Renal pelvis (tissue), 4 donors: ENCODE measurements around the gene MCRIP2. TPM values are rescaled to one million over a fixed set of nuclear protein-coding genes. Genes with fewer than 3 reads are reported as not detected.
"Not testable (repeated sequence)": the region's sequence is repeated elsewhere in the genome, so short reads cannot be mapped to it uniquely, and the experiment has no call there.

Experiments
- DNase-seq: peaks from one replicate; pipeline ENCODE4 v3.0.0-alpha.2; 2013
- polyA plus RNA-seq, 3 donors: library from polyadenylated mRNA; unstranded; fragments of 120-200 nt; gene quantifications; one replicate each; pipeline ENCODE4 v1.2.1, GENCODE V29; 2013; ENCODE audit not compliant: insufficient read length in 3 of 3

The MCRIP2 gene
- polyA plus RNA-seq, 3 donors: 25.5 to 27.4 (median 25.7) TPM

DNA sequence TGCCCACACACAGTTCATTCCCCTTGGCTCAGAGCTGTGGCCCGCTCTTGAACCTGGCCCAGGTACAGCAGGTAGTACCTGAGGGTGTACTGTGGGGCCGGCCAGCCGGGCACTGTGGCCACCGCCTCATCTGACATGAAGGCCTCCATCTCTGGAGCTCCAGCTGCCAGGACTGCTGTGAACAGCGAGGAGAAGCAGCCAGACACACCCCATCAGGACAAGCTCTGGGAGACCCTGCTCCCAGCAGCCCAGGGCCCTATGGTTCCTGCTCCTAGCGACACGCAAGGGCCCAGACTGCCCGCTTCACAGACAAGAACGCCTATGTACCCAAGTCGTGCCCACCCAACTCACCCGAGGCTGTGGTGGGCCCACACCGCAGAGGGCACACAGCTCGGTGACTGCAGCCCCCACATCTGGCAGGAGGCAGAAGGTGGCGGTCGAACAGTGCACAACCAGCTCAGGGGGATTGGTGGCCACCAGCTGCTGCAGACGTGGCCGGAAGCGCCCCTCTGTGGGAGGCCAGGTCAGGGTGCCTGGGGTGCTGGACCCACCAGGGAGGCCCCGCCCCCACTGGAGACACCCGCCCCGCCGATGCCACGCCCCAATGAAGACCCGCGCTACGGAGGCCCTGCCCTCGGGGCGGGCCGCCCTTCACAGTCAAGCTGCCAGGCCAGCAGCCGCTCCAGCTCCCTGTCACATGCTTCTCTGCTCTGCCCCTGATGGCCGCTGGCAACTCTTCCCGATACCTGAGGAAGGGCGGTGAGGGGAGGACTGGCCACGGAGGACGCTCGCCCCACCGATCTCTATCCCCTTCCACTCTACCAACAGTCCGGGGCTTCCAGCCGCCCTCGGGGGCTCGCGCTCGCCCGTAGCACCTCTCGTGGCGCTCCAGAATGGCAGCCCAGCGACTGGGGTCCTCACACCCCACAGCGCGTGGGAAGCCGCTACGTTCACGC lies 37.5 kb downstream of the MCRIP2 start:
- DNase-seq: peak; percentile 65

DNA sequence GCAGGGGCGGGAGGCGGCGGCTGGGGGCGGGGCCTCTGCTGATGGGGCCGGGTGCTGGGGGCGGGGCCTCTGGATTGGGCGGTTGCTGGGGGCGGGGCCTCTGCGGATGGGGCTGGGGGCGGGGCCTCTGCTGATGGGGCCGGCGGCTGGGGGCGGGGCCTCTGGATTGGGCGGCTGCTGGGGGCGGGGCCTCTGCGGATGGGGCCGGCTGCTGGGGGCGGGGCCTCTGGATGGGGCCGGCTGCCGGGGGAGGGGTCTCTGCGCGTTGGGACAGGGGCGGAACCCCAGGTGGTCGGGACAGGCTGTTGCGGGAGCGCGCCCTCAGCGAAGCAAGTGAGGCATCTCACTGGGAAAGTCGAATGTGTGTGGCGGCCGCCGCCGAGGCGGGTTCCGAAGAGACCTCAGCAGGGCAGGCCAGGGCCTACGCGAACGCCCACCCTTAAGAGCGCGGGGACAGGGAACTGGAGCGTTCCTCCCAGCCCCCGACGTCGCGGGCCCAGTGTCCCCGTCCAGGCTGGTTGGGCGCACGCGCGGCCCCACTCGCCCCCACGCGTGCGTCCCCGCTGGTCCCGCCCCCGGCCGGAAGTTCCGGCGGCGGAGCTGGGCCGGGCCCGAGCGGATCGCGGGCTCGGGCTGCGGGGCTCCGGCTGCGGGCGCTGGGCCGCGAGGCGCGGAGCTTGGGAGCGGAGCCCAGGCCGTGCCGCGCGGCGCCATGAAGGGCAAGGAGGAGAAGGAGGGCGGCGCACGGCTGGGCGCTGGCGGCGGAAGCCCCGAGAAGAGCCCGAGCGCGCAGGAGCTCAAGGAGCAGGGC lies 38.4 kb downstream of the MCRIP2 start, which contains the start of gene STUB1:
Gene STUB1 (plus strand): TSS at position 597 of the 811 bp plus-strand sequence. CDS start 116 bp downstream, at position 713.
- peak; percentile 79 for DNase-seq

GRCh38 chr16:680625-680945 lies 39.0 kb downstream of the MCRIP2 start:
- no peak for DNase-seq

GRCh38 chr16:680967-681745 lies 39.5 kb downstream of the MCRIP2 start:
- no peak for DNase-seq

- DNase-seq: no peak
These were observed 40.3 kb downstream of the MCRIP2 start for GRCh38 chr16:681746-682427.

DNA sequence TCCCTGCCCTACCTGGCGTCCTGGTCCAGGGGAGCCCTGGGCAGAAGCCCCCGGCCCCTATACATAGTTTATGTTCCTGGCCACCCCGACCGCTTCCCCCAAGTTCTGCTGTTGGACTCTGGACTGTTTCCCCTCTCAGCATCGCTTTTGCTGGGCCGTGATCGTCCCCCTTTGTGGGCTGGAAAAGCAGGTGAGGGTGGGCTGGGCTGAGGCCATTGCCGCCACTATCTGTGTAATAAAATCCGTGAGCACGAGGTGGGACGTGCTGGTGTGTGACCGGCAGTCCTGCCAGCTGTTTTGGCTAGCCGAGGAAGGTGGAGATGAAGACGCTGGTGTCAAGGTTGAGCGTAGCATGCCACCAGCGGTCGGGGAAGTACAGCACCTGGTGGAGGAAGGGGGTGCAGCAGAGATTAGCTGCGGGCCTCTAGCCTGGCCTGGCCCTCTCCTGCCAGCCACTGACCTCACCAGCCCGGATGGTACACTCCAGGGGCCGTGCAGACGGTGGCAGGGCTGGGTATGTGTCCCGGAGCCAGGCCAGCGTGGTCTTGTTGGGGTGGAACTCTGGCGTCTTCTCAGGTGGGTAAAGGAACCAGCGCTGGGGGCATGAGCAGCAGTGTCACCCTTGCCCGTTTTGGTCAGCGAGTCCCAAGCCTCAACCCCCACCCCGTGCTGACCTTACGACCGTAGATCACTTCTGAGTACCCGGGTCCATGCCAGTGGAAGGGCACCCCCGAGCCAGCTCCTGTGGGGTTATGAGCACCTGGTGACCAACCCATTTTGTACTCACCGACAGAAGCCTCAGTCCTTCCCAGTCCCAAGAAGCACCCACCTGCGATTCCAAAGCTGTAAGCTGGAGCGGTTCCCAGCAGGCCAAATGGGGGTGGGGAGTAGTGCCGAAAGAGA lies 41.1 kb downstream of the MCRIP2 start:
- no peak for DNase-seq

GRCh38 chr16:683396-684070 lies 41.9 kb downstream of the MCRIP2 start:
- no peak for DNase-seq

GRCh38 chr16:684071-684794 lies 42.6 kb downstream of the MCRIP2 start, which contains the start of gene JMJD8:
JMJD8 (minus strand) TSS chr16:684334; CDS start chr16:684319, 15 bp downstream.
- DNase-seq: peak; percentile 95

DNA sequence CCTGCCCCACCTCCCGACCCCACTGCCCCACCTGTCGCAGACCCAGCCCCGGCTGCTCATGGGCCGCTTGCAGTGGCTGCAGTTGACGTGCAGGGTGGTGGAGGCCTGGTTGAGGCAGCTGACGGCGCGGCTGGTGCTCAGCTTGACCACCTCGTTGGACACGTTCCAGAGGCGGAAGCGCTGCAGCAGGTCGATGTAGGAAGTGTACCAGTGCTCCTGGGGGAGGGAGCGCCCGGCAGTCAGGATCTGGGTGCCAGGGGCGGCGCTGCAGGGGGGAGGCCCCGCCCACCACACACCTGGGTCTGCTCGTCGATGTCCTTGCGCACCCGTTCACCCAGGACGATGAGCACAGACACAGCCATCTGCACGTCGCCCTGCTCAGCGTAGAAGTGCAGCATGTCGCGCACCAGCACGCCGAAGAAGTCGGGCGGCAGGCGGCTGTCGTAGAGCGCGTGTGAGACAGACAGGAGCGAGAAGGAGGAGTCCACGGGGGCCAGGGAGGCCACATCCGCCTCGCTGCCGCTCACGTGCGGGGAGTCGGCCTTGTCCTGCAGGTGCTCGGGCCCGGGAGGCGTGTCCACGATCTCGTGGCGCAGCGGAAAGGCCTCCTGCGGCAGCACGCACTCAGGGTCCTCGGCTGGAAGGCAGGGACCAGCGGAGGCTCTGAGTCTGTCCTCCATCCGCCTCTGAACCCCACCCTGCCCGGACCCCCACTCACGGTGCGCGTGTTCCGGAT lies 43.5 kb downstream of the MCRIP2 start:
- no peak for DNase-seq

DNA sequence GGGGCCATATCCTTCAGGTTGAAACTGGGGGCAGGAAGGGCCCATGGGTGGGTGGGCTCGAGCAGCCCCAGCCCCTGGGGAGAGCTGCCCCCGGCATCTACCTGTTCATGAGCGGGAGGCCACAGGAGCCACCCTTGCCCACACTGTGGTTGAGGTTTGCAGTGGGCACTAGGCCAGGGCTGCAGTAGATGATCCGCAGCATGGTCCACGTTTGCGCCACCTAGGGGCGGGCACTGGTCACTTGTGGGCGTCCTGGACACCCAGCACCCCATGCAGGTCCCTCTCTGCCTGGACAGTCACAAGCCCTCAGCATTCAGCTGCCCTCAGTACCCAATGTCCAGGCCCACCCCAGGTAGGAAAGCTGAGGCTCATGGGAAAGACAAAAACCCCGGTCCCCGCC lies 44.3 kb downstream of the MCRIP2 start:
- DNase-seq: no peak

DNA sequence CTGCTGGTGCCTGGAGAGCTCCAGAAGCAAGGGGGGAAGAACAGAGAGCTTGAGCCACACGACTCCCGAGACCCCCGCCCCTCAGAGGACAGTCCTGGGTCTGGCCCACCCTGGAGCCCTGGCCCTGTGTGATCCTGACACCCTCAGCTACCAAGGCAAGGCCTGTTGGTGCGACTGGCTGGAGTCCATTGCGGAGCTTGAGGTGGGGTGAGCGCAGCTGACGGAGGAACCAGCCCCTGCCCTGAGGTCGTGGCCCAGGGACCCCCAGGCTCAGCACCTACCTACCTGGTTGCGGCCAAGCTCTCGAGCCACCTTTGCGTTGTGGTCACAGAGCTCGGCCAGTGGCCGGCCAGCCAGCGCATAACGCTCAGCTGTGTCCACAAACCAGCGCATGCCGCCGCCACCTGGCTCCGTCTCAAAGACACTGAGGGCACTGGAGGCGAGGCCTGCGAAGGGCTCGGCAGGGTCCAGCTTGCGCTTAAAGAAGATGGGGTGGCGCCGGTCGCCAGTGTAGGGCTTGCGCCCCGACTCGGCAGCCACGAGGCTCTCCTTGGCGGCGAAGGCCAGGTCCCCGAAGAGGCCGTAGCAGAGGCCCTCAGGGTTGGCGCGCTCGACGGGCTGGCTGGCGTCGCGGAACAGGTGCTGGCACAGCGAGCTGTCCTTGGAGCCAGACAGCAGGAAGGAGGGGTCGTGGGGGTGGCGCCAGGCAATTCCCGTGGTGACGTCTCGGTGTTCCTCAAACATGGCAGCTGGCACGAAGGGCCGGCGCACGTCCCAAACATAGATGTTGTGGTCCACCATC lies 45.0 kb downstream of the MCRIP2 start:
- DNase-seq: no peak

- DNase-seq: no peak
These were observed 45.9 kb downstream of the MCRIP2 start for GRCh38 chr16:687499-687898.

DNA sequence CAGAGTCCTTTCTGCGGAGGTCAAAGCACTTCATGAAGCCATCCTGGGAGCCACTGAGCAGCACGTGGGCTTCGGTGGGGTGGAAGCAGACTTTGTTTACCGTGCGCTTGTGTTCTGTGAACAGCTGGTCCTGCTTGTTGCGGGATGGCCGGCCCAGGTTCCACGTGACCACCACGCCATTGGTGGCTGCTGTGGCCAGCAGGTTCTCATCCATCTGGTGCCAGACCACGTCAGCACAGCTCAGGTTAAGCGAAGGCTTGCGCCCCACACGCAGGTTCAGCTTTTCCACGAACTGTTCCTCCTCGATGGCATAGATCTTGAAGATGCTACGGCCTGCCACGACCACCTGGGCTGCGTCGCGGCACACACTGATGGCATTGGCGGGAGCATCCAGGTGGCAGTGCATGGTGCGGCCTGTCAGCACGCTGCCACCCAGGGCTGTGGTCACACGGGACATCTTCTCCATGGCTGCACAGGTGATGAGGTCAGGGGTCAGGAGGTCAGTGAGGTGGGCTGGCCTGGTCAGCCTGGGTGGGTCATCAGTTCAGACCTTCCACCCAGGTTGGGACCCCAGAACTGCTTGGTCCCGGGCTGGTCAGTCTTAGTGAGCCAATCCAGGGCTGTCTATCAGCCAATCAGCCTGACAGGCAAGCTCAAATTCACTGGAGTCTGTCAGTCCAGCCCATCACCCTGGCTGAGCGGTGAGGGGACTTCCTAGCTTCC lies 47.7 kb downstream of the MCRIP2 start:
- no peak for DNase-seq

GRCh38 chr16:691242-691641 lies 49.6 kb downstream of the MCRIP2 start:
- DNase-seq: not testable (repeated sequence)

DNA sequence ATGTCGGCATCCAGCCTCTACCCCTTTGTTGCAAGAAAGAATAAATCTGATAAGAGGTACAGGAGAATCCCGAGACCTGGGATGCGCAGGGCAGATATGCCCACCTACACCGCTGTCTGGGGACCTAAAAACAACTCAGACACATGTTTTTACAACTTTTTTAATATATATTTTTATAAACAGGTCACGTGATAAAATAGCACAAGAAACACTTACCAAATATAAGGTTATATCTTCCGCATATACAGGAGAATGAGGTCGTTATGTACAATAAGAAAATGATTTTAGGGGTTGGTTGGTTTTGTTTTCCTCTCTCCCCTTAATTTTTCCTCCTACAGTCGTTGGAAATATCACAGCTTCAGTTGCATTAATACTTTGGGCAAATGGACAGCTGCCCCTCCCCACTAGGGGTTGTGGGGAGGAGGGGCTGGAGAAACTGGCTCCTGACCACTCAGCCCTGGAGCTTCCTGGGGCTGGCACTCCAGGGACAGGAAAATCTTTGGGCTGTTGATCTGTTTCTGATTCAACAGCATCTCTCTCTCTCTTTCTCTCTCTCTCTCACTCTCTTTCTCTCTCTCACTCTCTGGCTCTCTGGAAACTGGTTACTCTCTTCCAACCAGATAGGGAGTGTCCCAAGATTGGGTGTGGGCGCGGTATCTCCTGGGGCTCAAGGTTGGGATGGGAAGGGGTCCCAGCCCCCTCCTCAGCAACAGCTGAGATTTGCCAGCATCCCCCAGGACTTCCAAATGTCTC lies 50.9 kb downstream of the MCRIP2 start:
- no peak for DNase-seq

GRCh38 chr16:693364-693763 lies 51.7 kb downstream of the MCRIP2 start:
- no peak for DNase-seq
